KOPT-K1 (cell line): ENCODE data around the gene STK17B.
"Not testable (repeated sequence)": the region's sequence is repeated elsewhere in the genome, so short reads cannot be mapped to it uniquely, and the experiment has no call there.

ENCODE experiments used
- H3K27ac ChIP-seq: fragments of 200-600 bp; sonication (generic); 2 replicates; pipeline ENCODE4 v1.5.1; 2016; ENCODE audit warnings: antibody characterized with exemption, mild to moderate bottlenecking, low read depth, low read length; ENCODE audit not compliant: poor library complexity, severe bottlenecking
- H3K36me3 ChIP-seq: fragments of 200-600 bp; sonication (generic); 2 replicates; pipeline ENCODE4 v1.5.1; 2017; ENCODE audit warnings: antibody characterized with exemption, mild to moderate bottlenecking, low read length, moderate library complexity; ENCODE audit not compliant: insufficient read depth
- H3K9me3 ChIP-seq: fragments of 200-600 bp; sonication (generic); 2 replicates; pipeline ENCODE4 v1.5.1; 2017; ENCODE audit warnings: antibody characterized with exemption, low read length, mild to moderate bottlenecking; ENCODE audit not compliant: insufficient read depth, poor library complexity, severe bottlenecking

STK17B gene

GRCh38 chr2:196195758-196196157 is 24.4 kb upstream of the STK17B start:
- Histone ChIP-seq H3K36me3 (no peaks in the 10 kb centered on the region), H3K27ac (peak overlapping the region; percentile 35), H3K9me3 (no peaks in the 10 kb centered on the region)

DNA sequence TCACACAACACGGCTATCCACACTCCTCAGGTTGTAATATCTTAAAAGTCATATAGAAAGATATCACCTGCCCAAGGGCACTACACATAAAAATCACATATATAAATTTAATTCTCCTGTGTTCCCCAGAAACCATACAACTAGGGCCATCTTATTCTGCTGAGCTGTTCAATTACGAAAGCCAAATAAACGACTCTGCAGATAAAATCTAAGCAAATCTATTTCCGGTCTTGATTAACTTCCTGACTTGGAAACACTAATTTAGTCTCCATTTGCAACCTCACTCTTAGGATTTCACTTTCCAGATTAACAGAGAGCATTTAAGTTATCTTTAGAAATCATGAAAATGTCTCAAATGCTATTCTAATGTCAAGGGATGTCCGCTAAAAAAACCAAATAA is 23.9 kb upstream of the STK17B start:
- Histone ChIP-seq H3K27ac (peak overlapping the region; percentile 35), H3K9me3 (no peaks in the 10 kb centered on the region), H3K36me3 (no peaks in the 10 kb centered on the region)

GRCh38 chr2:196191541-196191940 is 20.2 kb upstream of the STK17B start:
- H3K36me3 ChIP-seq = no peaks in the 10 kb centered on the region
- H3K27ac ChIP-seq = peak overlapping the region; percentile 24
- no peaks in the 10 kb centered on the region for H3K9me3 ChIP-seq

GRCh38 chr2:196187898-196188458 is 16.6 kb upstream of the STK17B start:
- Histone ChIP-seq H3K27ac (no peak overlapping the region), H3K36me3 (no peaks in the 10 kb centered on the region), H3K9me3 (no peaks in the 10 kb centered on the region)

DNA sequence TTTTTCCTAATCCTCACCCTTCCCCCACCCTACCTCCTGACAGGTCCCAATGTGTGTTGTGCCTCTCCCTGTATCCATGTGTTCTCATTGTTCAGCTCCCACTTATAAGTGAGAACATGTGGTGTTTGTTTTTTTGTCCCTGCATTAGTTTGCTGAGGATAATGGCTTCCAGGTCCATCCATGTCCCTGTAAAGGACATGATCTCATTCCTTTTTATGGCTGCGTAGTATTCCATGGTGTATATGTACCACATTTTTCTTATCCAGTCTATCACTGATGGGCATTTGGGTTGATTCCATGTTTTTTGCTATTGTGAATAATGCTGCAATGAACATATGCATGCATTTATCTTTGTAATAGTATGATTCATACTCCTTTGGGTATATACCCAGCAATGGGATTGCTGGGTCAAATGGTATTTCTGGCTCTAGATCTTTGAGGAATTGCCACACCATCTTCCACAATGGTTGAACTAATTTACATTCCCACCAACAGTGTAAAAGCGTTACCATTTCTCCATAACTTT is 15.9 kb upstream of the STK17B start:
- H3K27ac ChIP-seq, H3K36me3 ChIP-seq, H3K9me3 ChIP-seq: not testable (repeated sequence)

DNA sequence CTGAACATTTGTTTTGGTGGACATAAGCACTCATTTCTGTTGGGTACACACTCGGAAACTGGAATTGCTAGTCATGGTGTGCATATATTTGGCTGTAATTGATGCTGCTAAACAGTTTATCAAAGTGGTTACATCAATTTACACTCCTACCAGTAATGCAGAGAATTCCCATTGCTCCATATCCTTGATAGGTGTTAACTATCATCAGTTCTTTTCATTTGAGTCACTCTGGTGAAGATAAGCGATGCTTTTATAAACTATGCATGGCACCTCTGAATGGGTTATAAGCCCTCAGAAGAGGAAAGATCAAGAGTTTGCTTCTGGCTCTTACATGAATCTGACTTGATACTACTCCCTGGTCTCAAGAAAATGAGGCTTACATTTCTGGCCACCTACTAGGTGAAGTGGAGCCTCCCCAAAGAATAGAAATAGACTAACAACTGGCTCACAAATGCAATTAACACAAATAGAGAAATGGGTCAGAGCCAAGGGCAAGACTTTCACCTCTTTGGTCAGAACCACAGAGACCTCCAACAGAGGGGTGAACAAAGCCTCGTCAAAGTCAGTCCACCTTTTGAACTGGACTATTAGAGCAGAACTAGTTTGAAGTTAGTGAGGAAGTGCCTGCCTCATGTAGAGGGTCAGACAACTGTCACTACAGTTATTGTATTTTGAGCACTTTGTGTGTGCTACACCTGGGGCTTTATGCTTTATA is 15.0 kb upstream of the STK17B start:
- Histone ChIP-seq H3K9me3 (no peaks in the 10 kb centered on the region), H3K36me3 (no peaks in the 10 kb centered on the region), H3K27ac (peak overlapping the region; percentile 95)

- H3K9me3 ChIP-seq = no peaks in the 10 kb centered on the region
- peak overlapping the region; percentile 95 for H3K27ac ChIP-seq
- H3K36me3 ChIP-seq = no peaks in the 10 kb centered on the region
Observed at GRCh38 chr2:196184921-196185320, 13.5 kb upstream of the STK17B start.

GRCh38 chr2:196183528-196184231 is 12.3 kb upstream of the STK17B start:
- peak overlapping the region; percentile 95 for H3K27ac ChIP-seq
- H3K36me3 ChIP-seq = no peaks in the 10 kb centered on the region
- no peaks in the 10 kb centered on the region for H3K9me3 ChIP-seq

DNA sequence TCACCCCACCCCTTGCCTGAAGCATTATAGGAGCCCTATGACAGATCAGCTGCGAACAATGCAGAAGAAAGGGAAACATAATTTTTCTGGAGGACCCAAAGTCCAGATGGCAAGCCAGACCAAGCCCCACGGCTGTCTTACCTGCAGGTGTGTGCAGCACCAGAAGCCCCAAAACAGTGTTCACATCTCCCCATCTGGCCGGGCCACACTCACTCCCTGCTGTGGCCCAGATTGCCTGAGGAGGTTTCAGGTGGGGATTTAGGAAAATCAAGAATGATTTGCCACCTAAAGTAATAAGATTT is 11.7 kb upstream of the STK17B start:
- Histone ChIP-seq H3K9me3 (no peaks in the 10 kb centered on the region), H3K27ac (peak overlapping the region; percentile 95), H3K36me3 (no peaks in the 10 kb centered on the region)

- Histone ChIP-seq H3K27ac (peak overlapping the region; percentile 95), H3K36me3 (no peaks in the 10 kb centered on the region), H3K9me3 (no peaks in the 10 kb centered on the region)
Observed at GRCh38 chr2:196182439-196183171, 11.2 kb upstream of the STK17B start.

GRCh38 chr2:196181484-196181883 is 10.1 kb upstream of the STK17B start:
- H3K36me3 ChIP-seq = no peaks in the 10 kb centered on the region
- H3K27ac ChIP-seq = peak overlapping the region; percentile 95
- H3K9me3 ChIP-seq = no peaks in the 10 kb centered on the region

- Histone ChIP-seq H3K9me3 (no peaks in the 10 kb centered on the region), H3K36me3 (no peaks in the 10 kb centered on the region), H3K27ac (peak overlapping the region; percentile 97)
Observed at GRCh38 chr2:196177124-196177523, 5.7 kb upstream of the STK17B start.

DNA sequence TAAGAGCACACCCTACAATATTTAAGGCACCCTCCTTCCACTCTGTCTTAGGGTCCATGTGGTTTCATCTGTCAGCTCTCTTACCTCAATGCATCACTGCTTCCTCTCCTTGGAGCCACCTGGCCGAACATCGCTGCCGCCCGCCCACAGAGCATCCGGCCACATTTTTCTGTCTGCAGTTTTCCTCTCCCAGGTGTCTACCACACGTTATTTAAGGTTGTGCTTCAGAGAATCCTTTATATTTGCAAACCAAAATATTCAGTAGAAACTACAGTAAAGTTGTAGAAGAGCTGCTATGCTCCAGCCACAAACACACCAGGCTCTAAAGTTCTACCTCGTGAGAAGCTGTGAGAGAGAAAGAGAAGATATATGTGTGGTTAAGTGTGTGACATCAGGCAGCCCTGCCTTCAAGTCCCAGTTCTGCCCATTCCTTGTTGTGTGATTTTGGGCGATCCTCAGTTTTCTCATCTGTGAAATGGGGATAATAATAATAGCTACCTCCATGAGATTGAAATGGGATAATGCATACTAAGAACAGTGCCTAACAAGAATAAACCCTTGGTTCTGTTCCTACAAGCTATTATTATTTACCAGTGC is 4.9 kb upstream of the STK17B start:
- Histone ChIP-seq H3K9me3 (no peaks in the 10 kb centered on the region), H3K36me3 (no peaks in the 10 kb centered on the region), H3K27ac (peak overlapping the region; percentile 97)

DNA sequence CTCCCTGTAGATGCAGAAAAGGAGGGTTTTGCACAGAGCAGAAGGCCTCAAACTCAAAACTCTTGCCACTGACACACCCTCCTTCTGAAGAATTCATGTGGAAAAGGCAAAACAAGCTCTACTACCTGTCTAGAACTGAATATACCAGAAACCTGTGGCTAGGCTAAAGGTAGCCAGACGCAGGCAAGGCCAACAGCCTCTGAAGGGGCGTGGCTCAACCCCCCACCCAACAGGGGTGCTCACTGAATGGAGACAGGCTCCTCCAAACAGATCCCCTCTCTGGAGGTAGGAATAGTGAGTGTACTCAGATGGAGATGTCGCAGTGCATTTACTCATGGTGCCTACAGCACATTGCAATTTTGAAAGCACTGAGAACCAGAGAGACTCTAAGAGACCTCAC is 3.0 kb upstream of the STK17B start:
- peaks cover 11% of the 10 kb centered on the region for H3K36me3 ChIP-seq
- H3K9me3 ChIP-seq = no peaks in the 10 kb centered on the region
- peak overlapping the region; percentile 97 for H3K27ac ChIP-seq

DNA sequence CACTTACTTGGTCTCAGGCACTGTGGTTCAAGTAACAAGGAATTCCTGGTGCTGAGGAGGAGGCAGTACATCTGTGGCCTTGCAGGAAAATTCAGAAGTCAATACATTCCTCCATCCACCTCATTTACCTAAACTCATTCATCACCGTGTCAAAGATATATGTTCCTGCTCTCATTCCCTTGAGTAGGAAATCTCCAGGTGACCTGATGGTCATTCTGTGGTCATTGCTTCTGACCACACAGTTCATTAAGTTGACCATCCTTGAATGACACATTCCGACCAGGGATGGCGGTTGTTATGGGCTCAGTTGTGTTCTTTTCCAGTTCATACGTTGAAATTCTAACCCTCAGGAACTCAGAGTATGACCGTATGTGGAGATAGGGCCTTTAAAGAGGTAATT is 2.1 kb upstream of the STK17B start:
- peak overlapping the region; percentile 97 for H3K27ac ChIP-seq
- no peaks in the 10 kb centered on the region for H3K9me3 ChIP-seq
- peaks cover 19% of the 10 kb centered on the region for H3K36me3 ChIP-seq
